SK-N-DZ (cell line): ENCODE measurements around the gene TMED10. TPM values are rescaled to one million over a fixed set of nuclear protein-coding genes. Genes with fewer than 3 reads are reported as not detected.

Experiments used
- DNase-seq: peaks from one replicate; pipeline ENCODE4 v3.0.0-alpha.2; 2015; ENCODE audit warnings: low spot score
- polyA plus RNA-seq, 2 experiments: library from polyadenylated mRNA; depleted of rRNA; stranded (reverse); fragments of >200 nt; gene quantifications; 2 replicates each; pipeline ENCODE4 v1.2.3, GENCODE V29; 2014

The TMED10 gene
- 83.2 and 94.4 TPM in 2 replicates for polyA plus RNA-seq (2014; cell fraction: cytosol; rRNA removed)
- polyA plus RNA-seq (2014; cell fraction: nucleus; rRNA removed), result 40.0 and 43.1 TPM in 2 replicates

- DNase-seq, result peak; percentile 88
These were observed at the start of gene TMED10 for GRCh38 chr14:75176142-75176820. Gene TMED10, minus strand, starts transcription at chr14:75176612. Its CDS starts 33 bp downstream, at chr14:75176579.

- no peak for DNase-seq
These were observed 48.1 kb upstream of the TMED10 start for GRCh38 chr14:75224561-75224960.

DNA sequence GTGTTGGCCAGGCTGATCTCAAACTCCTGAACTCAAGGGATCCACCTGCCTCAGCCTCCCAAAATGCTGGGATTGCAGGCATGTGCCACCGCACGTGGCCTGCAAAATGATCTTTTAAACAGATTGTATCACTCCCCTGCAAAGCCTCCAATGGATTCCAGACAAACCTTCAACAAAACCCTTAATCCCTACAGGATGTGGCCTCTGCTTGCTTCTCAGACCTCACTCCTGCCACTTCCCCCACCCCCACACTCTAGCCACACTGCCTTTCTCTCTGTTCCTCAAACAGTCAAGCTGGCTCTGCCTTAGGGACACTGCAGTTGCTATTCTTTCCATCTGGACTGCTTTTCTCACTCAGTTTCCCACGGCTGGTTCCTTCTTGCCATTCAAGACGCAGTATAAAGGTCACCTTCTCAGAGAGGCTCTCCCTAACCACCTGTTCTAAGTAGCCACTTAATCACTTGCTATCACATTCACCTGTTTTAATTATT lies 47.3 kb upstream of the TMED10 start:
- DNase-seq, result no peak

DNA sequence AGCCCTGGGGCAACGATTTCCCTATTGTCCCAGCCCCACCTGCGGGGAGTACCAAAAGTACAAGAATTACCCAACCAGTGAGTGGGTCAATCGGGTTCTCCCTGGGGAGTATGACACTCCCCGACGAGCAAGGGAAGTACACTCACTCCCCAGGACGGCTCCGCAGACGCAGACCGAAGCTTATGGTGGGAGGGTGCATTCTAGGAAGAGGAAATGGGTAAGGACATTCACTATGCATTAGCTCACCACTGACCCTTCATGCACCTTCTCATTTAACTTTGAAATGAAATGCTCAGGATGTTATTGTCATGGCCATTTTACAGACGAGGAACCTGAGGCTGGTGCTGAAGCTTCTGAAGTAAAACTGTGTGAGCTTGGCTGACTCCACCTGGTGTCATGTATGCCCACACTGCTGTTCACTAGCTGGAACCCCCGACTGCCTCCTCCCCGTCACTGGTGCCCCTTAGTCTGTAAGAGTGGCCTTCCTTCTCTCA lies 45.8 kb upstream of the TMED10 start:
- DNase-seq, result no peak

GRCh38 chr14:75221797-75222196 lies 45.4 kb upstream of the TMED10 start:
- no peak for DNase-seq

DNA sequence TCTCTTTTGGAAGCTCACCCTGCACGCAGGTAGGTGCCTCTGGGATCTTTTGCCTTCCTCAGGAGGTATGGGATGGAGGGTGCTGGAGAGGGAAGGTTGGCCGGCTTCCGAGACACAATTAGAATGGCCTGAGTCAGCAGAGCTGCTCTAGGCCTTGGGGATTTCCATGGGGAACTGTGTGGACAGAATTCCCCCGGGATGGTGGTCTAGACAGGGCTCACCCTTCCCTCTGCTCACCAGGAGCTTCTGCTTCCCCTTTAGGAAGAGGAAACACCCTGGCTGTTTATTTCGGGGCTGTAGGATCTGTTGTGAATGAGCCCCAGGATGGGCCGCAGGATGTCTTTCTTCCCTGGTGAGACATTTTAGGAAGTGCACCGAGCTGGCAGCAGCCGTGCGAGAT lies 43.7 kb upstream of the TMED10 start:
- no peak for DNase-seq

GRCh38 chr14:75217508-75218206 lies 41.2 kb upstream of the TMED10 start:
- no peak for DNase-seq

- DNase-seq, result no peak
These were observed 40.1 kb upstream of the TMED10 start for GRCh38 chr14:75216427-75217006.

GRCh38 chr14:75215520-75215919 lies 39.1 kb upstream of the TMED10 start:
- DNase-seq, result no peak

- no peak for DNase-seq
These were observed 38.1 kb upstream of the TMED10 start for GRCh38 chr14:75214558-75214957.

- no peak for DNase-seq
These were observed 36.8 kb upstream of the TMED10 start for GRCh38 chr14:75213172-75213571.

DNA sequence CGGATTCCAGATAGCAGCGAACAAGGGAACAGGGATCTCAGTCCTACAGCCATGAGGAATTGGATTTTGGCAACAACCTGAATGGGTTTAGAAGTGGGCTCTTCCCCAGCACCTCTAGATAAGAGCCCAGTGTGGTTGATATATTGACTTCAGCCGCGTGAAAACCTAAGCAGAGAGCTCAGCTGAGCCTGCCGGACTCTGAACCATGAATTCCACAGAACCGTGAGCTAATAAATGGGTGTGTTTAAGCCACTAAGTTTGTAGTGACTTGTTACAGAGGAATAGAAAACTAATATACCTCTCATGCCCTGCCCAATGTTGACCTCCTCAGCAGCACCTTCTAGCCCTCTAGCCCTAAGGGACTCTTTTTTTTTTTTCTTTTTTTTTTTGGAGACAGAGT lies 32.4 kb upstream of the TMED10 start:
- no peak for DNase-seq

DNA sequence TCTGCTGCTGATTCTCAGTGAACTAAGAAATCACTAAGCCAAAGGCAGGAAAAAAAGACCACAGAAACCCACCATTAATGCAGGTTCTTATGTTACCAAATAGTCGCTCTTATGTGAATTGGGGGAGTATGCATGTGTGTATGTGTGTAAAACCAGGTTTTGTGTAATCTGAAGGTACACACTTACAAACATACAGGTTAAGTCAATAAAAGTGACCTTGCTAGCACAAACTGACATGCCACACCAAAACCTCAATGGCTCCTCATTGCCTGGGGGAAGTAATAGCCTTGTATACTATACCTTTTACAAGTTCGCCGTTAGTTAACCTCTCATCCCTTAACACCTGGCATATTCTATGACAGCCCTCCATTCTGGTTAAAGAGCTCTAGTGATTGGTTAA lies 29.8 kb upstream of the TMED10 start:
- DNase-seq, result no peak

DNA sequence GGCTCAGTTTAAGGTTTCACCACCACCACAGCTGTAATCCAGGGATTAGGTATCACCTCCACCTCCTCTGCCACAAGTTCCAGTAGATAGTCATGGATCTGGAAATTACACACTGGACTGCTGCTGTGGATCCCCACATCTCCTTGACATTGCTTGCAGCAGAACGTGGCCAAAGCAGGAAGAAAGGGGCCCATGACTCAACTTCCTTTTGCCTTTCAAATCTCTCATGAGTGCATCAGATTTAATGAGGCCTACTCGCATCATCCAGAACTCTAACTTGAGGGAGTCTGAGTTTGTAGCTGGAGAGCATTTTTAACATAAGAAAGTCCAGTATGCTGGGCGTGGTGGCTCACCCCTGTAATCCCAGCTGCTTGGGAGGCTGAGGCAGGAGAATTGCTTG lies 29.2 kb upstream of the TMED10 start:
- no peak for DNase-seq

DNA sequence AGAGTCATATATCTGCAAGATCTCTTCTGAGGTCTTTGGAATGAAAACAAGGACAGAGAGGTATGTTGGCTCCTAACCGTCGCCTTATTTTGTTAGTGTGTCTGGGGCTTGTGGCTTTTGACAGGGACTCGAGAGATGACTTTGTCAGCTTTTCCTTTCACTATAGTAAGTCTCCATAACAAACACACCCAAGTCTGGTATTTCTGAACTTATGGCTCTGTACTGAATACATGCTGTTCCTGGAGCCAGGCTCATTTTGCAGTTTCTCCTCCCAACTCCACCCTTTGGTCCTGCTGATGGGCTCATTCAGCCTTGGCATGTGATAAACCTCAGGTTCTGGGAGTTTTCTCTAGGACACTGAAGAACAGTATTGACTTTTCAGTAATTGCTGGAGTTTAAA lies 27.7 kb upstream of the TMED10 start:
- DNase-seq, result no peak

DNA sequence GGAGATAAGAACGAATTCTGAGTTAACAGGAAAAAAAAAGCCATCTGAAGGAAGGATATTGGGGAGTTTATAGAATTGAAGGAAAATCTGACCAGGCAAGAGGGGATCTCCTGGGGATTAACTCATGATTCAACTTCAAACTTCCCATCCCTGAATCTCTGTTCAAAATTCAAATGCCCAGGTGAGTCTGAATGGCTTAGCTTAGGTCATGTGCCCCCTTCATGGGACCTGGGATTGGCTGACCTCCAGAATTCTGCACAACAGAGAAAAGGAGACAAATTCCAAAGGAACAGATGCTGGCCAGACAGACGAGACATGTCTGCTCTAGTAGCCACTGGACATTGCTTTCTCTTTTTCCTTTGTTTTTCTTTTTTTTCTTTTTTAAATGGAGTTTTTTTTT lies 26.2 kb upstream of the TMED10 start:
- no peak for DNase-seq

GRCh38 chr14:75201087-75201486 lies 24.7 kb upstream of the TMED10 start:
- no peak for DNase-seq

DNA sequence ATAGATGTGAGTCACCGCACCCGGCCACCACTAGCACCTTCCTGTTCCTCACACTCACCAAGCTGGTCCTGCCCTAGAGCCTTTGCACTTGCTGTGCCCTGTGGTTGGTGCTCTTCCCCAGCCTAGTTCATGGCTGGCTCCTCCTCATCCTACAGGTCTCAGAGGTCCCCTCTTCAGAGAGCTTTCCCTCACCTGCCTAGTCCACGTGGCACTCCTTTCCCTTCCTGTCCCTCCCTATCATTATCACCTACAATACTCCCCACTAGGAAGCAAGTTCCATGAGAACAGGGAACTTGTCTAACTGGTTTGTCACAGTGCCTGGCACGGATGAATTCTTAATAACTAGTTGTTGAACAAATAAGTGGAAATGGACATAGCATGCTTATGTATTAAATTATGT lies 24.0 kb upstream of the TMED10 start:
- no peak for DNase-seq

GRCh38 chr14:75198291-75198933 lies 22.0 kb upstream of the TMED10 start:
- DNase-seq, result no peak

GRCh38 chr14:75197338-75197737 lies 20.9 kb upstream of the TMED10 start:
- DNase-seq, result no peak

DNA sequence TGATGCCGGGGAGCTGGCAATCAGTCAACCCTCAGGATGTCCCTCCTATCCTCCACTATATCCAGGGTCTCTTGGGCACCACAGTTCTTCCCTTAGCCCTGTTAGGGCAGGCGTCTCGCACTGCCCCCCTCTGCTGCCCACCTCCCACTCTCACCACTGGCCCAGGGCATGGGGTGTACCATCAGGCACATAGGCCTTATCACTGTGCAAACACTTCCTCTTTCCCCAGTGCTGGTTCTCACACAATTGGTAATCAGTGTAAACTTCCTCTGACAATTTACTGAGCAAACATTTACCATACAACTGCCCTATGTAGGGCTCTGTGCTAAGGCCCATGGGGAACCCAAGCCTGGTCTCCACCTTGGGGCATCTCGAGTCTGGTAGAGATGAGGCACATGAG lies 20.1 kb upstream of the TMED10 start:
- no peak for DNase-seq

- no peak for DNase-seq
These were observed 19.7 kb upstream of the TMED10 start for GRCh38 chr14:75196064-75196463.
